Ovary (tissue), 9 donors: ENCODE results near the gene IGLL1. TPM values are rescaled to one million over a fixed set of nuclear protein-coding genes. Genes with fewer than 3 reads are reported as not detected.
A peak's percentile ranks its signal among the peaks of the same experiment; 100 is the strongest.

ENCODE experiments used
- DNase-seq, 5 donors: peaks; one replicate each; pipeline ENCODE4 v3.0.0-alpha.2; 2019 to 2020
- H3K27ac ChIP-seq, 2 donors: fragments of 200-600 bp; one replicate each; pipeline versions ENCODE4 v1.5.1 to v1.8.0; 2019 to 2022
- H3K27me3 ChIP-seq: fragments of 200-600 bp; one replicate; pipeline ENCODE4 v1.8.0; 2022
- H3K36me3 ChIP-seq: fragments of 200-600 bp; sonication (generic); one replicate; pipeline ENCODE4 v1.5.1; 2019
- H3K4me1 ChIP-seq: one replicate; pipeline ENCODE4 v1.8.1; 2013; ENCODE audit warnings: mild to moderate bottlenecking, moderate library complexity; ENCODE audit not compliant: insufficient read depth
- H3K4me3 ChIP-seq: fragments of 200-600 bp; sonication (generic); one replicate; pipeline ENCODE4 v1.5.1; 2017
- H3K9me3 ChIP-seq, 2 donors: fragments of 200-600 bp in 1 of 2; sonication (generic) in 1 of 2; one replicate each; pipeline versions ENCODE4 v1.5.1 to v1.8.1; 2013 to 2019; ENCODE audit warnings: mild to moderate bottlenecking in 1 of 2, moderate library complexity in 1 of 2
- EP300 ChIP-seq: sonication (generic); formaldehyde crosslinking; IDR thresholded peaks from one replicate; pipeline ENCODE4 v1.6.1; 2017; ENCODE audit warnings: antibody characterized with exemption
- POLR2A ChIP-seq: fragments of 450-650 bp; IDR thresholded peaks from one replicate; pipeline ENCODE4 v1.6.1; 2017; ENCODE audit warnings: antibody characterized with exemption, mild to moderate bottlenecking, moderate library complexity
- WGBS, 3 donors: extraction: QIAGEN DNeasy Blood & Tissue Kit in 1 of 3; methylation state at CpG; one replicate each; pipeline versions ENCODE4 v1.1.5 to v1.1.7; 2013 to 2017; 5-methylcytosine and 5-hydroxymethylcytosine counted together
- intact Hi-C, 4 donors: fragments of 100-400 bp; cut with DNase I; formaldehyde crosslinking; loops; one replicate each; pipeline versions ENCODE4 v1.11.0 to v1.15.1; 2022 to 2023
- polyA plus RNA-seq, 2 donors: library from polyadenylated mRNA; stranded (reverse); fragments of 200-250 nt in 1 of 2; fragments of 350-450 nt in 1 of 2; fragmentation: Illumina TruSeq in 1 of 2; extraction: RNeasy Lipid Tissue Mini Kit (QIAGEN cat#74804) in 1 of 2; gene quantifications; one replicate each; pipeline ENCODE4 v1.2.3, GENCODE V29; 2013 to 2014
- total RNA-seq, 7 donors: library from RNA; depleted of rRNA in 2 of 7; stranded (reverse); fragments of >200 nt in 2 of 7; fragmentation: NEBNext Ultra II Directional in 3 of 7; extraction: Animal tissue kit (Norgen Biotek cat#: 25700) in 3 of 7; gene quantifications; one replicate each; pipeline versions ENCODE4 v1.1.0 to v1.2.4, GENCODE V29; 2016 to 2023
- TF ChIP-seq, protein P1 (sequence below), 3 donors: fragments of 450-650 bp in 2 of 3; fragments of 200-600 bp in 1 of 3; IDR thresholded peaks; one replicate each; pipeline versions ENCODE4 v1.5.1 to v1.8.0; 2016 to 2022; ENCODE audit warnings: antibody characterized with exemption in 3 of 3, mild to moderate bottlenecking in 1 of 3
- donor health status: DM: no; HTN: no; CAD: no; lungs with moderate emphysema.
- donor health status: DM: no; HTN: no; CAD: no.
- donor health status: Bipolar disorder and iron deficiency.
- donor health status: DM: yes; HTN: yes; CAD: no.
- donor health status: DM: no; HTN: no; CAD: no.
- donor health status: DM: yes; HTN: yes; CAD: no.

IGLL1 gene
- total and polyA plus RNA-seq, 9 donors = 0.34 TPM; not detected in 8

DNA sequence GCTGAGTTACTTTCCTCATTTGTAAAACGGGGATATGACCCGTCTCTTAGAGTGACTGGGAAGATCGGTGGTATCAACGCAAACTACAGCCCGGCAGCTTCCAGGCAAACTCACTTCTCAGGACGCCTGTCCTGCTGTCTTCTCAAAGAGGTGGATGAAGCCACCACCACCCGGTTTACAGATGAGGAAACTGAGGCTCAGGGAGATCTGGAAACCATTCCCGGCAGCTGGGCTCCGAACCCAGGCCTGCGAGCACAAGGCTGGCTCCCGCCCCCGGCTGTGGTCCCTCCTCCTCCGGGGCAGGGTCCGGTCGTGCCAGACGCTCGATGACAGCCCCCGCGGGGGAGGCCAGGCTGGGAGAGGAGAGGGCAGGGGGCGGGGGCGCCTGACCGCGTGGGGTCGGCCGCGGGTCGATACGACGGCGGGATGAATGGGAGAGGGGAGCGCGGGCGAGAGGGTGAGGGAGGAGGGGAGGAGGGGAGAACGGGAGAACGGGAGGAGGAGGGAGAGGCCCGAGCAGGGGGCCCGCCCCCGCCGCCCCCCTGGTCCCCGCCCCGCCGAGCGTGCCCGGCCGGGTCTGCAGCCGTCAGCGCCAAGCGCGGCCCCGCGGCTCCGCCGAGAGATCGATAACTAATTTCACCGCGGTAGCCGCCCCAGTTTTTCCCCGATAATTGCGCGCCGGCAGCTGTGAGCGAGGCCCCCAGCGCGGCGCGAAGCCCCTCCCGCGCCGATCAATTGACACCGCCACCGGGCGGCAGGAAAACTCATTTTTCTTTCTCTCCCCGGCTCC, 14.0 kb downstream of the IGLL1 start:
- H3K27ac ChIP-seq = no peak overlapping the region
- peak in 4 of 5 donors; percentile 42 to 61 (median 56) for DNase-seq
- intact Hi-C loops = no loop called here
- WGBS, 3 donors = 1 to 3% (median 2%) methylated on average over 37 to 73 of the region's 73 CpGs
- TF ChIP-seq POLR2A = no peak
- TF ChIP-seq EP300 = no peak
- TF ChIP-seq, protein P1, sequence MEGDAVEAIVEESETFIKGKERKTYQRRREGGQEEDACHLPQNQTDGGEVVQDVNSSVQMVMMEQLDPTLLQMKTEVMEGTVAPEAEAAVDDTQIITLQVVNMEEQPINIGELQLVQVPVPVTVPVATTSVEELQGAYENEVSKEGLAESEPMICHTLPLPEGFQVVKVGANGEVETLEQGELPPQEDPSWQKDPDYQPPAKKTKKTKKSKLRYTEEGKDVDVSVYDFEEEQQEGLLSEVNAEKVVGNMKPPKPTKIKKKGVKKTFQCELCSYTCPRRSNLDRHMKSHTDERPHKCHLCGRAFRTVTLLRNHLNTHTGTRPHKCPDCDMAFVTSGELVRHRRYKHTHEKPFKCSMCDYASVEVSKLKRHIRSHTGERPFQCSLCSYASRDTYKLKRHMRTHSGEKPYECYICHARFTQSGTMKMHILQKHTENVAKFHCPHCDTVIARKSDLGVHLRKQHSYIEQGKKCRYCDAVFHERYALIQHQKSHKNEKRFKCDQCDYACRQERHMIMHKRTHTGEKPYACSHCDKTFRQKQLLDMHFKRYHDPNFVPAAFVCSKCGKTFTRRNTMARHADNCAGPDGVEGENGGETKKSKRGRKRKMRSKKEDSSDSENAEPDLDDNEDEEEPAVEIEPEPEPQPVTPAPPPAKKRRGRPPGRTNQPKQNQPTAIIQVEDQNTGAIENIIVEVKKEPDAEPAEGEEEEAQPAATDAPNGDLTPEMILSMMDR (IDR thresholded peaks at IDR 0.05) = no peak
- H3K9me3 ChIP-seq = no peaks in the 10 kb centered on the region
- no peaks in the 10 kb centered on the region for H3K36me3 ChIP-seq
- H3K4me3 ChIP-seq = peak overlapping the region; percentile 29
- H3K4me1 ChIP-seq = peaks cover 10% of the 10 kb centered on the region
- H3K27me3 ChIP-seq = no peaks in the 10 kb centered on the region

DNA sequence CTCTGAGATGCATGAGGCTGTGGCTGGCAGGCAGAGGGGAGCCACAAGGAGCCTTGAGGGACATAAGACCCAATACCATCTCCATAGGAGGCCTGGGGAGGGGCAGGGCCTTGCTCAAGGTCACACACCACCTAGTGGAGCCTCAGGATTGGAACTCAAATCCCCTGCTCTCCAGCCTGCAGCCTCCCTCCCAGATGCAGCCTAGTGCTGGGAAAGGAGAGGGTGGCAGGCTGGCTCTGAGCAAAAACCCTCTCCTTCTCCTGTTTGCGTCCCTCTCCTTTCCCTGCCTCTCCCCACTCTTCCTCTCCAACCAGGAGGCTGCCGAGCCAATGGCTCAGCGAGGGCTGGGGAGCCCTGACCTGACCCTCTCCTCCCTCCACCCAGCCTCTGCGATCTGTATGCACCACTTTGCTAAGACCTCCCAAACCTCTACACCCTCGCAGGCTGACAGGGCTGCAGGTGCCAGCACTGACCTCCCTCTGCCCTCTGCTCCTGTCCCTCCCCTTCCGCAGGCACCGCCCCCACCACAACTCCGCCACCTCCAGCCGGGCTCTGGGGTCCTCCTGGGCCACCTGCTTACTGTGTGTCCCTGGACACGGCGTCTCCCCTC, 14.7 kb downstream of the IGLL1 start:
- Histone ChIP-seq H3K36me3 (no peaks in the 10 kb centered on the region), H3K4me3 (no peak overlapping the region), H3K4me1 (peaks cover 10% of the 10 kb centered on the region), H3K27ac (no peak overlapping the region), H3K9me3 (no peaks in the 10 kb centered on the region), H3K27me3 (no peaks in the 10 kb centered on the region)
- 6 to 10% (median 9%) methylated on average over 10 to 11 of the region's 11 CpGs for WGBS, 3 donors
- intact Hi-C loops = no loop called here
- peak in 1 of 5 donors; percentile 36 for DNase-seq
- TF ChIP-seq POLR2A (no peak), EP300 (no peak)
- TF ChIP-seq, protein P1 (IDR thresholded peaks at IDR 0.05) = no peak

DNA sequence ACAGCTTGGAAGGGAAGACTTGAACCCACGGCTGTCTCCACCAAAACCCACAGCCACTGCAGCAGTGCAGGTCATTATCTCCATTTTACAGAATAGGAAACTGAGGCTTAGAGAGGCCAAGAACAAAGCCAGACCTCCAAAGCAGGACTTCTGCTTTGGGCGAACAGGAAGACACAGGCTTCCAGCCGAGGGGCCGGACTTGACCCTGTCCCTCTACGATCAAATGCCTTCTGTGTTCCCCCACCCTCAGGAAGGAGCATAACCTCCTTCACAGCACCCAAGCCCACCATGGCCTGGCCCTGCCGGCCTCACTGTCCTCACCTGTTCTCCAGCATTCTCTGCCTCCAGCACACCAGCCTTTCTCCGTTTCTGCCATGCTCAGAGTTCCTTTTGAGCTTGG, 15.8 kb downstream of the IGLL1 start:
- DNase-seq = no peak
- Histone ChIP-seq H3K27me3 (no peaks in the 10 kb centered on the region), H3K27ac (no peak overlapping the region), H3K4me1 (peaks cover 10% of the 10 kb centered on the region), H3K9me3 (no peaks in the 10 kb centered on the region), H3K36me3 (no peaks in the 10 kb centered on the region), H3K4me3 (no peak overlapping the region)
- TF ChIP-seq, protein P1 (IDR thresholded peaks at IDR 0.05) = no peak
- TF ChIP-seq EP300 = no peak
- no peak for TF ChIP-seq POLR2A
- intact Hi-C loops = no loop called here
- 89 to 96% (median 93%) methylated on average over 7 of the region's 7 CpGs for WGBS, 3 donors

DNA sequence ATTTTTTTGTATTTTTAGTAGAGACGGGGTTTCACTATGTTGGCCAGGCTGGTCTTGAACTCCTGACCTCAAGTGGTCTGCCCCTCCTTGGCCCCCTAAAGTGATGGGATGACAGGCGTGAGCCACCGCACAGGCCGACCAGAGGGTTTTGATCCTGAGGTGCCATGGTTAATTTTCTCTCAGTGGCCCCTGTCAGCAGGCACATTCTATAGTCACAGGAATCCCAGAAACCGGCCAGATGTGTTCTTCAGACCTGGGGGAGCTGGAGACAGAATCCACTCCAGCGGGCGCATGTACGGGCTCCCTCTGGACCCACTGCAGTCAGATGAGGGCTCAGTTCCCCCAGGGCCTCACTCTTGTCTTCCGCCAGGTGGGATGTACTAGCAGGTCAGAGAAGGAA, 17.0 kb downstream of the IGLL1 start:
- DNase-seq = peak in 1 of 5 donors; percentile 15
- WGBS, 3 donors = 93 to 95% (median 94%) methylated on average over 9 of the region's 9 CpGs
- TF ChIP-seq, protein P1 (IDR thresholded peaks at IDR 0.05) = no peak
- TF ChIP-seq POLR2A (no peak), EP300 (no peak)
- H3K27ac ChIP-seq = no peak overlapping the region
- no peaks in the 10 kb centered on the region for H3K27me3 ChIP-seq
- H3K36me3 ChIP-seq = no peaks in the 10 kb centered on the region
- H3K4me3 ChIP-seq = no peak overlapping the region
- intact Hi-C loops = no loop called here
- peaks cover 10% of the 10 kb centered on the region for H3K4me1 ChIP-seq
- no peaks in the 10 kb centered on the region for H3K9me3 ChIP-seq
